IgD-negative memory B cell (primary cell): Measurements from ENCODE around the gene CLRN3. TPM values are rescaled to one million over a fixed set of nuclear protein-coding genes. Genes with fewer than 3 reads are reported as not detected.

Source experiments
- H3K27ac Mint-ChIP-seq, 3 donors: one replicate each; pipeline ENCODE4 v1.8.0; 2020 to 2022; ENCODE audit warnings: mild to moderate bottlenecking in 3 of 3, mixed read lengths in 3 of 3, moderate library complexity in 1 of 3
- H3K27me3 Mint-ChIP-seq: one replicate; pipeline ENCODE4 v1.8.0; 2021; ENCODE audit warnings: mixed read lengths
- H3K36me3 Mint-ChIP-seq: one replicate; pipeline ENCODE4 v1.8.0; 2020; ENCODE audit warnings: mild to moderate bottlenecking, mixed read lengths
- H3K4me1 Mint-ChIP-seq, 3 donors: one replicate each; pipeline ENCODE4 v1.8.0; 2020 to 2022; ENCODE audit warnings: mixed read lengths in 3 of 3, mild to moderate bottlenecking in 1 of 3
- H3K4me3 Mint-ChIP-seq, 4 donors: one replicate each; pipeline ENCODE4 v1.8.0; 2020 to 2022; ENCODE audit warnings: mild to moderate bottlenecking in 4 of 4, mixed read lengths in 4 of 4, moderate library complexity in 3 of 4
- H3K9me3 Mint-ChIP-seq, 3 donors: one replicate each; pipeline ENCODE4 v1.8.0; 2020 to 2021; ENCODE audit warnings: mixed read lengths in 3 of 3, mild to moderate bottlenecking in 1 of 3
- polyA plus RNA-seq: library from polyadenylated mRNA; unstranded; fragments of 300-500 nt; fragmentation: Illumina TruSeq; gene quantifications from one replicate; pipeline ENCODE4 v1.2.3, GENCODE V29; 2021

The CLRN3 gene
- polyA plus RNA-seq, 1 donor from 2014 or later: not detected

DNA sequence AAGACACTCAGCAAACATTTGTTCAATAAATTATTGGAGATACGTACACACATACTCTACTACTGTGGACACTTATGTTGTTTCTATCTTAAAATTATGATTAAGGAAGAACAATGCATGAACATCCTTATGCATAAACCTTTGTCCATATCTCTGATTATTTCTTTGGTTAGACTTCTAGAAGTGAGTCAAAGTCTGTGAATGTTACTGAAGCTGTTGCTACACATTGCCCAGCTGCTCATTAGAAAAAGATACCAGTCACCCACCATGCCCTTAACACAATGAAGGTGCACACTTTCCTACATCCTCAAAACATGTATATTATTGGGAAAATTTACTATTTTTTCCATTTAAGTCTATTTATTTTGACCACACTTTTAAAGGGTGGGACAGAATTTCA is 1.4 kb upstream of the CLRN3 start:
- Mint-ChIP-seq H3K27ac (no peak overlapping the region), H3K9me3 (peaks cover 0 to 4% (median 0%) of the 10 kb centered on the region in 3 donors), H3K4me1 (no peaks in the 10 kb centered on the region), H3K4me3 (no peak overlapping the region), H3K36me3 (no peaks in the 10 kb centered on the region), H3K27me3 (peaks cover 6% of the 10 kb centered on the region)

DNA sequence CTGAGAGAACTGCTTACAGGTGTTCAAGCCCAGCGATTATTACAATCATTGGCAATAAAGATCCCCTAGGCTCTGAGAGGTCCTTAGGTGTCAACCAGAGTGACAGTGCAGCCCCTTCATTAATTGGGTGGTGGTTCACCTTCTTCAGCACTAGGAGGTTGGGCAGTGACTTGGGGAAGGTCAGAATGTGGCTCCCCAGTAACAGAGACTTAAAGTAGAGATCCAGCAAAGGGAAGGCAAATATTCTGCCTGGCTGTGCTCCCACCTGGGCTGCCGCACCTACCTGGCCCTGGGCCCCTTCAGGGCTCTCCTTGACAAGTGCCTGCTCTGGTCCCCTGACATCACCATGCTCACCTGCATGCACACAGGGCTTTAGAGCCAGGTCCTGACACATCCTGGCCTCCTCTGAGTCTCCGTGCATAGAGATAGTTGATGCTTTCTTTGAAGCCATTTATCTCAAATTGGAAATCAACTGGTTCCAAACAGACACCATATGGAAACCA is 1.9 kb downstream of the CLRN3 start:
- H3K27me3 Mint-ChIP-seq: peaks cover 12% of the 10 kb centered on the region
- H3K4me1 Mint-ChIP-seq: no peaks in the 10 kb centered on the region
- H3K9me3 Mint-ChIP-seq: no peaks in the 10 kb centered on the region
- no peak overlapping the region for H3K4me3 Mint-ChIP-seq
- H3K27ac Mint-ChIP-seq: no peak overlapping the region
- no peaks in the 10 kb centered on the region for H3K36me3 Mint-ChIP-seq

DNA sequence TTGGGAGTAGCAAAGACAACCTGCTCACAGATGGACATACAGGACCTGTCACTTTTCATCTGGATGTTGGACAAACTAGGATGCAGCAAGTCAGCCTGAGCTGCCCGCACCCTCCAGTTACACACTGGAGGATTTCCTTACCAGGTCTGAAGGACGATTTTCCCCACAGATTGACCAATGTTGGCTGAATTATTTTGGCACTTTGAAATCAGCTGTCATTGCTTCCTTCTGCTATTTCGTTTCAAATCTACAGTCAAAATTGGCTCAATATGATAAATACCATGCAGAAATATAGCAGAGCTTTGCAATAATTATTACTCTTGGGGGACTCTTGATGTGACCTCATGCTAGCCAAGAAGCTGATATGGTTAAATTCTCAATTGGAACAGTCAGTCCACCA is 2.5 kb downstream of the CLRN3 start:
- H3K9me3 Mint-ChIP-seq: no peaks in the 10 kb centered on the region
- no peak overlapping the region for H3K4me3 Mint-ChIP-seq
- H3K36me3 Mint-ChIP-seq: no peaks in the 10 kb centered on the region
- no peaks in the 10 kb centered on the region for H3K4me1 Mint-ChIP-seq
- no peak overlapping the region for H3K27ac Mint-ChIP-seq
- peaks cover 12% of the 10 kb centered on the region for H3K27me3 Mint-ChIP-seq

DNA sequence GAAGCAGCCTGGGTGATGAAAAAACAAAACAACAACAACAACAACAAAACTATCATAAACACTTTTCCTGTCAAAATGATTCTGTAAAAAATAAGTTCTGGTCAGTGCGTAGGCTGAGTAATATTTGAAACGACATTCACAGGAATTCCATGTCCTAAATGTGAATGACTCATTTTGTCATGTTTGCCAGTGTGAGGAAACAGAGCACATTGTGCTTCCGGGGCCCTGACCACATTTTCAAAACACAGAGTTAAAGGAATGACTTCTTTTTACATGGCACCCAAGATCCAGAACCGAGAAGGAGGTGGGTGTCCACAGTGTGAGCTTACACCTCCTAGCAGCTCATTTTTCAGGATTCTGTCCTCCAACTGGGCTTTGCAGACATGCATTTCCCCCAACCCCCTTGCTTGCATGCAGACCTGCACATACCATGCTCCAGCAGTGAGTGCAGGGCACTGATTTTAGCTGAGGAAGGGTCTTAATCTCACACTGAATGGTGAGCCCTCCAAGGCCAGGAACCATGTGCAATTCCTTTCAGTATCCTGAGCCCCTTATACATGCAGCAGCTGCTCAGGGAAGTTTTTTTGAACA is 3.0 kb downstream of the CLRN3 start:
- H3K27me3 Mint-ChIP-seq: peaks cover 11% of the 10 kb centered on the region
- H3K9me3 Mint-ChIP-seq: no peaks in the 10 kb centered on the region
- no peaks in the 10 kb centered on the region for H3K36me3 Mint-ChIP-seq
- H3K4me3 Mint-ChIP-seq: no peak overlapping the region
- H3K4me1 Mint-ChIP-seq: no peaks in the 10 kb centered on the region
- no peak overlapping the region for H3K27ac Mint-ChIP-seq

DNA sequence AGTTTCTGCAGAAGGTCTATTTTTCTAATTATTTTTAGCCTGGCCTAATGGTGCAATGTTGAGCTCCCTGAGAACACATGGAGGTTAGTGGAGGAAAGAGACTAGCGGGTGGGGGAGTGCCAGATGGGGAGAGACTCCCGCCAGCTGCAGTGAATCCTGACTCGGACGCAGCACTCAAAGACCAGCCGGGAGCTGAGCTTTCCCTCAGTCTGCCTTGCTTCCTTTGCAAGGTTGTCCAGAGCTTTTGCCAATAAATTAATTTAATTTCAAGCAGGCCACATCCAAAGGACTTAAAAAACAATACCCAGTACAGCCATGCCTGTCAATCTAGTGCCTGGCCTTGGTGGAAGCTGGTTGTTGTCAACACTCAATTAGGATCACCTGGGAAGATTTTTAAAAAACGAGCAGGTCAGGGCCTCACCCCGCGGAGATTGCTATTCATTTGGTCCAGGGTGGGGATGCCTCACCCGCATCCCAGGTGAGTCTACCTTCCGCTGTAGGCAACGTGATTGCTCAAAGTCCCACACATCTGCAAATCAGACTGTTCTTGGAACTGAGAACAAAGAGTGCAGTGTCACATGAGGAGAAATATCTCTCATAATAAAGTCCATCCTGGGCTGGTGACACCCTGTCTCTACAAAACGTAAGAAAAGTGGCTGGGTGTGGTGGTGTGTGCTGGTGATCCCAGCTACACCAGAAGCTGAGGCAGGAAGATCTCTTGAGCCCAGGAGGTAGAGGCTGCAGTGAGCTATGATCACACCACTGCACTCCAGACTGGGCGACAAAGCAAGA is 4.0 kb downstream of the CLRN3 start:
- Mint-ChIP-seq H3K4me3 (no peak overlapping the region), H3K4me1 (no peaks in the 10 kb centered on the region), H3K9me3 (no peaks in the 10 kb centered on the region), H3K27me3 (peaks cover 10% of the 10 kb centered on the region), H3K27ac (no peak overlapping the region), H3K36me3 (no peaks in the 10 kb centered on the region)

DNA sequence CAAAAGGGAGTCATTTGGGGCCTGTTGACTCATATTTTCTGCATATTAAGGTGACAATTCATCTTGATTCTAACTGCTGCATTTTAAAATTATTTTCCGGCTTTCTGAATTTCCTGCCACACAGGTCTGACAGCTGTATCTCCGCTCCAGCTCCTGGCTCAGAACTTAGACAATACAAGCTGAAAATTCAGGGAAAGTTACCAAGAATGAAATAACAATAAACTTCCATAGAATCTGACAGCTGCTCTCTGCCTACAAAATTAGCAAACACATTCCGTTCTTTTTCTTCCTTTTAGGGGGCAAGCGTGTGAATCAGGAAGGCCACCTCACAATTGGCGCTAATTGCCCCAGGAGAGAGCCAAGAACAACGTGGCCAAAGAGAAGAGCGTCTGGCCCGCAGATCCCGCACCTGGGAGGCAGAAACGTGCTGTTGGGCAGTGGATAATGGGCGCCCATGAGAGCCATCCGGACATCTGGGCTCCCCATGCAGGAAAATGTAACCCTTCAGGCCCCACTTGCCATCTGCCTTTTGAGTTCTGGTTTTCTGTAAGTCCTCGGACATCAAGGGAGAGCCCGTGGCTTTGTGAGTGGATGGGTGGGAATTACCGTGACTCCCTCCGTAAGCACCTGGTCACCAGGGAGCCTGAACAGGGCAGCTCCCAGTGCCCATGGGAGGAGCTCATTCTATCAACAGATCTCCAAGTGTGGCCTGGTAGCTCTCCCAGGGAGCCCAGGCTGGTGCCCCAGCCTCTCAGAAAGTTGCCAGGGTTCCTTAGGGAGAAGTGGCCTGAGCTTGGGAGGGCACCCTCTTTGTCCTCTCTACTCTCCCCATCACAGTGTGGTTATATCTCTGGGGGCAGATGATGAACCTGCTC is 5.0 kb downstream of the CLRN3 start:
- Mint-ChIP-seq H3K27me3 (peaks cover 10% of the 10 kb centered on the region), H3K27ac (no peak overlapping the region), H3K9me3 (no peaks in the 10 kb centered on the region), H3K36me3 (no peaks in the 10 kb centered on the region), H3K4me1 (no peaks in the 10 kb centered on the region), H3K4me3 (no peak overlapping the region)

DNA sequence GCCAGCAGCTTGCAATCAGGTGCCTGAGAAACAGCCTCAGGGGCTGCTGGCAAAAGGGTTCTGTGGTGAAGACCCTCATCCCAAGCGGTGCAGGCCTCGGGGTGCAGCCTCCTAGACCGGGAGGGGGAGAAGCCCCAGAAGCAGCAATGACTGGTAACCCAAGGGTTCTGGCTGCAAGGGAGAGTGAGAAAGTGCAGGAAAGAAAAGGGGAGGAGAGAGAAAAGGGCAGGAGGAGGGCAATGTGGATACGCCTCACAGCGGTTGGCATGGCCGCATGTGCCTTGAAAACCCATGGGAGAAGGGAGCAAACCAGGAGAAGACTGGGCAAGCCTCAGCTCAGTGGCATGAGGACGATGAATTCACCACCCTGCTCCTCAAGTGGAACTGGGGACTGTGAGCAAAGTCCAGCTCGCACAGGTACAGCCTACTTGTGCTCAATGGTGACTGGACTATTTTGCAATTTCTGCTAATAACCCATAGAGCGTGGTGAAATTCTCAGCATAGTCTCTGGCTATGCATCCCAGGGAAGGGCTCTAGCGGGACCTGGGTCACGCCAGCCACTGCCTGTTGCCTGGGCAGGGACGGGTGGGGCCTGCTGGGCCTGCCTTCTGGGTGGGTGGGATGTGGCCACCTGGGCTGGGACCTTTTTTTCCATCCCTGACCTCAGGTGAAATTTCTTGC is 6.2 kb downstream of the CLRN3 start:
- Mint-ChIP-seq H3K4me3 (peak overlapping the region in 1 of 4 donors; percentile 63), H3K4me1 (peaks cover 0 to 3% (median 0%) of the 10 kb centered on the region in 3 donors), H3K27me3 (peaks cover 10% of the 10 kb centered on the region), H3K27ac (no peak overlapping the region), H3K36me3 (no peaks in the 10 kb centered on the region), H3K9me3 (no peaks in the 10 kb centered on the region)

DNA sequence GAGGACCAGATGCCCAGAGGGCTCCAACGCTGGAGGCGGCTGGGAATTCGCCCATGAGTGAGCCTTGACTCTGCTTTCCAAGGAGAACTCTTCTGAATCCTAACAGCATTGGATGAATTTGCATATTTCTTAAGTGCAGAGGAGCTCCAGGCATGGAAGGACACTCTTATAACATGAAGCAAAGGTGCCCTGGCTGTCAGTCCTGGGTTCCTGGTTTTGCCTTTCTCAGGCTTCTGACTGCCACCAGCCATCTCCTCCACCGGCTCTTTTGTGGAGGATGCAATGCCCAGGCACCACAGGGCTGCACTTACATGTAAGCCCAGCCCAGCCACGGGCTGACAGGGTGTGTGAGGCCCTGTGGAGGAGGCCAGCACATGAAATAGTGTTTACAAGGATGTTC is 8.2 kb downstream of the CLRN3 start:
- Mint-ChIP-seq H3K36me3 (no peaks in the 10 kb centered on the region), H3K9me3 (no peaks in the 10 kb centered on the region), H3K27ac (no peak overlapping the region), H3K27me3 (peaks cover 7% of the 10 kb centered on the region), H3K4me1 (peaks cover 6 to 8% (median 6%) of the 10 kb centered on the region in 3 donors), H3K4me3 (no peak overlapping the region)

DNA sequence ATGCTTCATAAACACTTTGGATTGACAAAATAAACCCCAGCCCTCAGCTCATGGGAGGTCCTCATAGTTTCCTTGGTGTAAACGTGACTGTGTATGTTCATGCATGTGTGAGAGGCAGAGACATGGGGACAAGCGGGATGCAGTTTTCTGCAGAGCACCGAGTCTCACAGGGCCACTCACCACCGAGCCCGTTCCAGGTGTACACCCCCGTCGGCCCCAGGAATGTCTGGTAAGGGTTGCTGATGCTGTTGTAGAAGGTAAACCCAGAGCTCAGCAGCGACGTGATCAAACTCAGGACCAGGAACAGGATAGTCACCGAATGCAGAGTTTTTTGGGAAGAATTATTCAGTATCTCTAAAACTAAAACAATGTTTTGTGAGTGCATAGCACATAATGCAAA is 9.2 kb downstream of the CLRN3 start:
- Mint-ChIP-seq H3K4me3 (no peak overlapping the region), H3K4me1 (peaks cover 6 to 8% (median 6%) of the 10 kb centered on the region in 3 donors), H3K27ac (no peak overlapping the region), H3K27me3 (peaks cover 4% of the 10 kb centered on the region), H3K36me3 (no peaks in the 10 kb centered on the region), H3K9me3 (no peaks in the 10 kb centered on the region)

DNA sequence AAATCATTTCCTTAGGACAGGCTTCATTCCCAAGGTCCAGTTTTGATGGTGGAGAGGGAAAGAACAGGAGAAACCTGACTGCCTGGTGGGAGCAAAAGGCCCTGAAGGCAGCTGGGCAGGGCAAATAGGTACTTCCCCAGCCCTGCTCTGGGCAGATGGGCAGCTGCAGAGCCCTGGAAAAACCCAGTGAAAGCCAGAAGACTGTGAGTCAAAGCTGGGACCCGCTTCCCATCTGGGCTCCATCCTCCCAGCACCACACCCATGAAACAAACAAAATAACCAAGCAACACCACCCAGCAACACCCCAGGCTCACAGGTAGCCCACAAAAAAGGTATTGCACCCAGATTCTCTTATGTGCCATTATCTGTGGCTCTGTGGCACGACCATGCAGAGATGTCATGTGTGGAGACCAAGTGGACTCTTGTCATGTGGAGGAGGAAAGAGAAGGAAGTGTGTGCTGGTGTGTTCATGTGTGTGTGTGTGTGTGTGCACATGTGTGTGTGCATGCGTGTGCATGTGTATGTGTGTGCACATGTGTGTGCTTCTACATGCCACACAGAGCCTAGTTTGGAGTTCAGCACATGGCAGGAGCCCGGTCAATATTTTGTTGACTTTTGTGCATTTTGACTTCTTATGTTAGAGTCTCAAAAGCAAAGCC is 9.8 kb downstream of the CLRN3 start:
- Mint-ChIP-seq H3K27me3 (peaks cover 6% of the 10 kb centered on the region), H3K4me1 (peaks cover 6 to 8% (median 6%) of the 10 kb centered on the region in 3 donors), H3K36me3 (no peaks in the 10 kb centered on the region), H3K9me3 (no peaks in the 10 kb centered on the region), H3K27ac (no peak overlapping the region), H3K4me3 (no peak overlapping the region)

DNA sequence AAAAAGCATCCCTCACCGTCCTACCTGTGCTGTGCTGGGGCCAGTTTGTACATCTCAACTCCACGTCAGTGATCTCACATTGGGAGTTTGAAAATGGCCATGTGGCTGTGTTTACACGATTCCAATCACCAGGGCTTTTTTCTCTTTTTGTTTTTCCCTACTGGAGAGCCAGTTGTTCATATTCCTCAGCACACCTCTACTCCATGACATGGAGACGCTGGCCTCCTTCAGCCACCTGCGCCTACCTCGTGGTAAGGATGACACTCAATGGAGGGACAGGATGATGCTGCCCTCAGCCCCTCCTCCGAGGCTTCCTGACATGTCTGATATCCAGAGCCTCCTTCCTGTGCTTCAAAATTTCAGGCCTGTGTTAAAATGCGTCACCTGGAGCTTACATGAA is 10.3 kb downstream of the CLRN3 start:
- H3K4me3 Mint-ChIP-seq: no peak overlapping the region
- peaks cover 6 to 8% (median 6%) of the 10 kb centered on the region in 3 donors for H3K4me1 Mint-ChIP-seq
- H3K36me3 Mint-ChIP-seq: no peaks in the 10 kb centered on the region
- no peak overlapping the region for H3K27ac Mint-ChIP-seq
- H3K9me3 Mint-ChIP-seq: no peaks in the 10 kb centered on the region
- peaks cover 6% of the 10 kb centered on the region for H3K27me3 Mint-ChIP-seq

DNA sequence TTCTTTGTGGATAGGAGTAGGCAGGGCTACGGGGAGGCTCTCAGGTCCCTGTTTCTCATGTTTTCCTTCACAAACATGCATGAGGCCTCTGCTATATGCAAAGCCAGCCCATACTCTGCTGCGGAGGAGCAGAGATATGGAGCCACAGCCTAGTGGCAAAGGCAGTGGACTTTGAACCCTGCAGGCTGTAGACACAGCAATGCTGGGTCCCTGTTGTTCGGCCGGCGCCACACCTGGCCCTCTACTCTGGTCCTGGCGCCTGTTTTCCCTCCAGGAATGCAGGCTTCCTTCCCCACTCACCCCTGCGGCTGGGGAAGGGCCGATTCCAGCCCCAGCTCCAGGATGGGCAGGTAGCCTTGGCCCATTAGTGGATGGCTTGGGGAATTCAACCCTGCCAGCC is 11.5 kb downstream of the CLRN3 start:
- no peak overlapping the region for H3K27ac Mint-ChIP-seq
- H3K9me3 Mint-ChIP-seq: no peaks in the 10 kb centered on the region
- no peaks in the 10 kb centered on the region for H3K36me3 Mint-ChIP-seq
- peaks cover 5% of the 10 kb centered on the region for H3K27me3 Mint-ChIP-seq
- peaks cover 6 to 8% (median 6%) of the 10 kb centered on the region in 3 donors for H3K4me1 Mint-ChIP-seq
- peak overlapping the region in 1 of 4 donors; percentile 22 for H3K4me3 Mint-ChIP-seq

DNA sequence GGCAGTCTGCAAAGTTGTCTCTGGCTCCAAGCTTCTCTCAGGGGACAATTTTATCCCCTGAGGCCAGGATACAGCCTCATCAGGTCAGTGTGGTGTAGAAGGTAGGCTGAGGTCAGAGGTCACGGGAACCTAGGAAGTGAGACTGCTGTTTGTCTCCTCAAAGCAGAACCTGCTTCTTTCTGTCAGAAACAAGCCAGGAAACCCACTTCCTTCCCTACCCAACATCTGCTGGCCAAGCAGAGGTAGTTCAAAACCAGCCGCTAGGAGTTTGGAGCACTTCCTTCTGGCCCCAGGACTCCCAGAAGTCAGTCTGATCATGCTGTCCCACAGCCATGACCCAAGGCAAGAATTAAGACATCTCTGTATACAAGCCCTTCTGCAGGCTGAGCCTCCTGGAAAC is 12.2 kb downstream of the CLRN3 start:
- peaks cover 6% of the 10 kb centered on the region for H3K27me3 Mint-ChIP-seq
- peak overlapping the region in 1 of 4 donors; percentile 67 for H3K4me3 Mint-ChIP-seq
- no peak overlapping the region for H3K27ac Mint-ChIP-seq
- H3K4me1 Mint-ChIP-seq: peaks cover 6 to 8% (median 6%) of the 10 kb centered on the region in 3 donors
- H3K9me3 Mint-ChIP-seq: no peaks in the 10 kb centered on the region
- no peaks in the 10 kb centered on the region for H3K36me3 Mint-ChIP-seq

DNA sequence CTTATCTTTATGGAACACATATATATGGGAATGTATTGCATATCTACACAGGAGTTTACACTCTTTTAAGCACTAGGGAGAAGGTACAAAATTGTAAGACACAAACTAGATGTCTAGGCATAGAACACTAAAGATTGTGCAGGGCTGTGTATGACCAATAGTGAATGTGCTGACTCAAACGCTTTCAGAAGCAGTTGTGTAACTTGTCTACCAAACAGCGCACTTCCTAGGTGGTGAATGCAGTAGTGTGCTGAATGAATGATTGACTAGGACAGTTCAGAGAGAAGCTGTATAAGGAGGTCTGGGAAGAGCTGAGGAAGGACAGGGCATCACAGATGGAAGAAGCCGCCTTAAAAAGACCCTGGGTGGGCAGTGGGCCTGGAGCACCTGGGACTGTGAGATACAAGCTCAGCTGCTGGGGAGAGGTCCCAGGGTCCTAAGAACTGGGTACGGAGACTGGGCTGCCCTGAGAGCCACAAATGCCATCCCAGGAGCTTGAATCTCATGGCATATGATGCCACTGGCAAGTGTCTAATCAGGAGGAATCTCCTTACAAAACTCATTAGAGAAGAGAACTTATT is 14.2 kb downstream of the CLRN3 start:
- Mint-ChIP-seq H3K27ac (no peak overlapping the region), H3K36me3 (no peaks in the 10 kb centered on the region), H3K4me3 (no peak overlapping the region), H3K9me3 (peaks cover 0 to 2% (median 0%) of the 10 kb centered on the region in 3 donors), H3K27me3 (peaks cover 11% of the 10 kb centered on the region), H3K4me1 (peaks cover 6 to 9% (median 6%) of the 10 kb centered on the region in 3 donors)
